ENCODE measurements around the gene ZNF618. TPM values are rescaled to one million over a fixed set of nuclear protein-coding genes. Genes with fewer than 3 reads are reported as not detected.

Gene ZNF618
- total and polyA plus RNA-seq, 2 experiments from 2014 or later = 12.1 to 22.1 TPM

- no peaks in the 10 kb centered on the region for H3F3A ChIP-seq (replicated peaks; ENCODE audit: low read depth)
- H3K27me3 ChIP-seq (ENCODE audit: insufficient read depth) = no peaks in the 10 kb centered on the region
- no peaks in the 10 kb centered on the region for H4K20me1 ChIP-seq (replicated peaks; ENCODE audit: insufficient read depth)
- H3K27ac ChIP-seq (ENCODE audit: low read depth) = no peak overlapping the region
- Mint-ChIP-seq H3K4me1 (peaks cover 6% of the 10 kb centered on the region), H3K27me3 (ENCODE audit: insufficient read depth, low read depth, poor library complexity) (peaks cover 9% of the 10 kb centered on the region), H3K4me3 (no peak overlapping the region), H3K36me3 (ENCODE audit: low read depth) (peaks cover 47% of the 10 kb centered on the region), H3K27ac (no peak overlapping the region), H3K9me3 (peaks cover 8% of the 10 kb centered on the region)
- DNase-seq (ENCODE audit: low spot score) (no peak), ATAC-seq (no peak)
- no peak overlapping the region for H2AFZ ChIP-seq
- no peaks in the 10 kb centered on the region for H3K4me1 ChIP-seq (ENCODE audit: insufficient read depth)
- no peaks in the 10 kb centered on the region for H3K79me2 ChIP-seq (replicated peaks; ENCODE audit: insufficient read depth)
- no peaks in the 10 kb centered on the region; the same call in 1 of the 2 replicates for H3K36me3 ChIP-seq (ENCODE audit: insufficient read depth)
- TF ChIP-seq ZNF331 (CRISPR knock-in tag; IDR thresholded peaks at IDR 0.05; ENCODE audit: low read depth) = no peak
- H3K4me2 ChIP-seq = no peak overlapping the region
- no peak overlapping the region for H3K4me3 ChIP-seq
- H3K9me2 ChIP-seq (ENCODE audit: insufficient read depth) = no peaks in the 10 kb centered on the region
These were observed 152.5 kb downstream of the ZNF618 start for GRCh38 chr9:114028646-114029045.

DNA sequence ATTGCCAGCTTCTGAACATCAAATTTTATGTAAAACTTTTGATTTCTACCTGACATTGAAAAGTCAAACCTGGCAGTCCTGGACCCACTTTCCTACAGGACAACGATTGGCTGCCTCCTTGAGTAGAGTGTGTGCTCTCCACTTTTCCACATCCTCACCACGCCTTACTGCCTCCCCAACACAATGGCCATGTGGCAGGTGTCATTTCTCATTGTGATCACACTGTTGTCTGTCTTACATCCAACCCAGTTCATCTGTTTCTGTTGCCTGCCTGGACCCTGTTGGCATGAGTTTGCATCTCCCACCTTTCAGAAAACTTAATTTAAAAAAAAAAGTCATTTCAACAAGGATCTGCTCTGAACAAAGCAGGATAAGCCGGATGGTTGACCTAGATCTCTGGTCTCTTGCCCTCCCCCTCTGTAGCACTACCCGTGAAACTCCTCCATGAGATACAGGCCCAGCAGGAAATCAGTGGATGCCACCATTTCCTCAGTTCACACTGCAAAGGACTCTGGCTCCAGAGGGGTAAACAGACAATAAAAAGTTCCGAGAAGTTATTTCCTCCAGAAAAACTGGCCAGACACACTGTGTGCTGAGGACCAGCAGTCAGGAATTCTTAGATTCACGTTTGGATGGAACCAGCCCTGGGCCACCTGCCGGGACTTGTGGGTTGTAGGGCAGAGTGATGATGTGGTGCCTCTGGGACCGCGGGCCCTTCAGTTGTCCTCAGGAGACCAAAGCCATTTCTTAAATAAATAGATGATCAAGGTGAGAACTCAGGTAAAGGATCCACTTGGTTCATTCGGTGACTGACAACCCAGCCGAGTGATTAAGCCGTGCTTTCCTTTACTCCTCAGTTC is 153.4 kb downstream of the ZNF618 start:
- no peak overlapping the region for H3K4me2 ChIP-seq
- TF ChIP-seq ZNF331 (CRISPR knock-in tag; IDR thresholded peaks at IDR 0.05; ENCODE audit: low read depth) = no peak
- no peak for TF ChIP-seq ZNF114 (CRISPR knock-in tag; IDR thresholded peaks at IDR 0.05)
- TF ChIP-seq POLR2AphosphoS5 (IDR thresholded peaks at IDR 0.05; ENCODE audit: low read depth) = no peak
- TF ChIP-seq STAT1 (IDR thresholded peaks at IDR 0.05; ENCODE audit: unreplicated experiment) = no peak
- no peak for TF ChIP-seq CTCF (conservative IDR thresholded peaks at IDR 0.05; ENCODE audit: low read depth in 2 of 2)
- TF ChIP-seq, protein P1, sequence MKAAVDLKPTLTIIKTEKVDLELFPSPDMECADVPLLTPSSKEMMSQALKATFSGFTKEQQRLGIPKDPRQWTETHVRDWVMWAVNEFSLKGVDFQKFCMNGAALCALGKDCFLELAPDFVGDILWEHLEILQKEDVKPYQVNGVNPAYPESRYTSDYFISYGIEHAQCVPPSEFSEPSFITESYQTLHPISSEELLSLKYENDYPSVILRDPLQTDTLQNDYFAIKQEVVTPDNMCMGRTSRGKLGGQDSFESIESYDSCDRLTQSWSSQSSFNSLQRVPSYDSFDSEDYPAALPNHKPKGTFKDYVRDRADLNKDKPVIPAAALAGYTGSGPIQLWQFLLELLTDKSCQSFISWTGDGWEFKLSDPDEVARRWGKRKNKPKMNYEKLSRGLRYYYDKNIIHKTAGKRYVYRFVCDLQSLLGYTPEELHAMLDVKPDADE (IDR thresholded peaks at IDR 0.05) = no peak
- TF ChIP-seq EZH2 (IDR thresholded peaks at IDR 0.05; ENCODE audit: low read depth, unreplicated experiment) = no peak
- no peaks in the 10 kb centered on the region; the same call in 1 of the 2 replicates for H3K36me3 ChIP-seq (ENCODE audit: insufficient read depth)
- H3K9me2 ChIP-seq (ENCODE audit: insufficient read depth) = no peaks in the 10 kb centered on the region
- no peaks in the 10 kb centered on the region for H4K20me1 ChIP-seq (replicated peaks; ENCODE audit: insufficient read depth)
- no peaks in the 10 kb centered on the region for H3F3A ChIP-seq (replicated peaks; ENCODE audit: low read depth)
- Mint-ChIP-seq H3K9me3 (no peaks in the 10 kb centered on the region; the same call in 2 of the 3 replicates), H3K27me3 (ENCODE audit: insufficient read depth, low read depth, poor library complexity) (peaks cover 8% of the 10 kb centered on the region), H3K4me3 (no peak overlapping the region), H3K4me1 (peaks cover 6% of the 10 kb centered on the region), H3K27ac (peak overlapping the region; percentile 49; the same call in 1 of the 2 replicates), H3K36me3 (ENCODE audit: low read depth) (peaks cover 38% of the 10 kb centered on the region)
- H2AFZ ChIP-seq = no peak overlapping the region
- DNase-seq (ENCODE audit: low spot score) (no peak), ATAC-seq (no peak)
- H3K4me3 ChIP-seq = no peak overlapping the region
- H3K79me2 ChIP-seq (replicated peaks; ENCODE audit: insufficient read depth) = no peaks in the 10 kb centered on the region
- H3K27me3 ChIP-seq (ENCODE audit: insufficient read depth) = no peaks in the 10 kb centered on the region
- no peaks in the 10 kb centered on the region for H3K4me1 ChIP-seq (ENCODE audit: insufficient read depth)
- H3K27ac ChIP-seq (ENCODE audit: low read depth) = no peak overlapping the region
